Chondrocyte (in vitro differentiated cells): ENCODE results near the gene CXCL13. TPM values are rescaled to one million over a fixed set of nuclear protein-coding genes. Genes with fewer than 3 reads are reported as not detected.
"Not testable (repeated sequence)": the region's sequence is repeated elsewhere in the genome, so short reads cannot be mapped to it uniquely, and the experiment has no call there.

ENCODE experiments used
- DNase-seq: peaks from one replicate; pipeline ENCODE4 v3.0.0; 2021; ENCODE audit warnings: mixed read lengths, low spot score
- H3K27ac Mint-ChIP-seq: one replicate; pipeline ENCODE4 v1.8.0; 2021; ENCODE audit warnings: mild to moderate bottlenecking, moderate library complexity, mixed read lengths; ENCODE audit not compliant: unreplicated experiment
- H3K27me3 Mint-ChIP-seq: 2 replicates; pipeline ENCODE4 v1.8.0; 2021; ENCODE audit warnings: low read depth, mixed read lengths
- H3K36me3 Mint-ChIP-seq: 2 replicates; pipeline ENCODE4 v1.8.0; 2021; ENCODE audit warnings: low read depth, mixed read lengths
- H3K4me1 Mint-ChIP-seq: 2 replicates; pipeline ENCODE4 v1.8.0; 2021; ENCODE audit warnings: low read depth, mild to moderate bottlenecking, mixed read lengths
- H3K4me3 Mint-ChIP-seq: one replicate; pipeline ENCODE4 v1.8.0; 2021; ENCODE audit warnings: mild to moderate bottlenecking, moderate library complexity, mixed read lengths; ENCODE audit not compliant: unreplicated experiment
- H3K9me3 Mint-ChIP-seq: 2 replicates; pipeline ENCODE4 v1.8.0; 2021; ENCODE audit warnings: low read depth, mixed read lengths
- CTCF ChIP-seq: fragments of 200-600 bp; sonication (generic); IDR thresholded peaks from 2 replicates; pipeline ENCODE4 v1.5.0; 2021; ENCODE audit warnings: antibody characterized with exemption, mild to moderate bottlenecking, moderate library complexity
- total RNA-seq: library from RNA; stranded (reverse); gene quantifications from 3 replicates; pipeline ENCODE4 v1.2.1, GENCODE V29; 2021

CXCL13 gene
- total RNA-seq, 1 donor from 2014 or later: not detected

- Mint-ChIP-seq H3K4me3 (no peak overlapping the region), H3K4me1 (peaks cover 23% of the 10 kb centered on the region), H3K27ac (no peak overlapping the region), H3K27me3 (peaks cover 7% of the 10 kb centered on the region), H3K9me3 (peaks cover 18% of the 10 kb centered on the region), H3K36me3 (peaks cover 10% of the 10 kb centered on the region)
- TF ChIP-seq CTCF: no peak
- no peak for DNase-seq
These were observed 45.2 kb downstream of the CXCL13 start for GRCh38 chr4:77650787-77651186.

GRCh38 chr4:77651820-77652219 lies 46.2 kb downstream of the CXCL13 start:
- Mint-ChIP-seq H3K4me3 (no peak overlapping the region), H3K4me1 (peaks cover 23% of the 10 kb centered on the region), H3K36me3 (peaks cover 4% of the 10 kb centered on the region), H3K27ac (no peak overlapping the region), H3K27me3 (peaks cover 16% of the 10 kb centered on the region), H3K9me3 (peaks cover 18% of the 10 kb centered on the region)
- DNase-seq: no peak
- no peak for TF ChIP-seq CTCF

GRCh38 chr4:77652237-77652897 lies 46.7 kb downstream of the CXCL13 start:
- H3K9me3 Mint-ChIP-seq: peaks cover 17% of the 10 kb centered on the region
- H3K4me1 Mint-ChIP-seq: peaks cover 23% of the 10 kb centered on the region
- no peak for TF ChIP-seq CTCF
- DNase-seq: no peak
- no peak overlapping the region for H3K27ac Mint-ChIP-seq
- H3K4me3 Mint-ChIP-seq: no peak overlapping the region
- H3K27me3 Mint-ChIP-seq: peaks cover 18% of the 10 kb centered on the region
- peaks cover 3% of the 10 kb centered on the region for H3K36me3 Mint-ChIP-seq

GRCh38 chr4:77653162-77653758 lies 47.6 kb downstream of the CXCL13 start:
- Mint-ChIP-seq H3K4me1 (peaks cover 23% of the 10 kb centered on the region), H3K27ac (no peak overlapping the region), H3K27me3 (peaks cover 26% of the 10 kb centered on the region), H3K9me3 (peaks cover 18% of the 10 kb centered on the region), H3K36me3 (peaks cover 7% of the 10 kb centered on the region), H3K4me3 (no peak overlapping the region)
- no peak for DNase-seq
- no peak for TF ChIP-seq CTCF

- H3K36me3 Mint-ChIP-seq, H3K4me3 Mint-ChIP-seq, H3K4me1 Mint-ChIP-seq, H3K27ac Mint-ChIP-seq, DNase-seq: not testable (repeated sequence)
- peaks cover 18% of the 10 kb centered on the region for H3K9me3 Mint-ChIP-seq
- peaks cover 47% of the 10 kb centered on the region for H3K27me3 Mint-ChIP-seq
These were observed 54.7 kb downstream of the CXCL13 start for GRCh38 chr4:77660318-77660717.

Other genes with a start within 250 kb of the CXCL13 start
- gene CNOT6L, start 213.5 kb downstream of the CXCL13 start, total RNA-seq: 25.0 to 27.1 TPM (median 25.5 TPM) in 3 replicates